Right kidney (tissue), 1 donor: ENCODE results near the gene GSTCD.
"Not testable (repeated sequence)": the region's sequence is repeated elsewhere in the genome, so short reads cannot be mapped to it uniquely, and the experiment has no call there.

Experiments
- DNase-seq: peaks from one replicate; pipeline ENCODE4 v3.0.0-alpha.2; 2016

The GSTCD gene

DNA sequence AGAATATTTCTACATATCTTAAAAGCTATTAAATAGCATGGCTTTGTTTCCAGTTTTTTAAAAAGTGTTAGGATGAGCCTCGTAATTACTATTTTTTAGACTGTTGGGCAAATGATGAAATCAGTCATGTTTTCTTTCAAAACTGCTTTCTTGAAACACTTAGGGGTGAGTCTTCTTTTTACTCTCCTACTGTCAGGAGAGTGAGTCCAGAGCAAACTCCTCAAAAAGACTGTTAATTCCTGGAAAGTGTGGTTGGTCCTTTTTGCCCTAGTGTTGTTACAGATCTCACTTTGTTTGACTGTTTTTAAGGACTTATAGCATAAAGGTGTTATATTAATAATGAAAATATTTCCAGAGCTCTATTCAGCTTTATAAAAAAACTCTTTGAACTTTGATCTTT is 6.3 kb downstream of the GSTCD start:
- no peak for DNase-seq

DNA sequence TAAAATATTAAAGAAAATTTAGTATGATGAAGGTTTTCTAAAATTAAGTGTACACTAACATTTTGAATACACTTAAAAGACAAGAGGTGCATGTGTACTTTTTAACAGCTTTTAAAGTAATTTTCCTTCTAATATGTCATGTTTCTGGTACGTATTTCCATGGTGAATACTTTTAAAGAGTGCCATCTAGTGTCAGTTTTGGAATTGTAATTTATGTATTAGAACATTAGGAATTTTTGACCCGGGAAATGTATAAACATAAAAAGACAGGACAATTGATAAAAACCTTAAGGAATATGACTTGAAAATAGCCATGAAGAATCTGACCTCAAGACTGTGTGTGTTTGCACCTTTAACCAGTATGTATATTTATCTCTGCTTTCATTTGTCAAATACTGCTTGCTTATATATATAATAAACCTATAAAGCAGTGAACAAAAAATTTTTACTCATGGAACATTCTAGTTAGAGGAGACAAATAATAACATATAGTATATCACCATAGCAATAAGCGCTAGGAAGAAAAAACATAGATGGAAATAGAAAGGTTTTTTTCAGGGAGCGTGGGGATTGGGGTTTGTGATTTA is 7.2 kb downstream of the GSTCD start:
- DNase-seq, result no peak

DNA sequence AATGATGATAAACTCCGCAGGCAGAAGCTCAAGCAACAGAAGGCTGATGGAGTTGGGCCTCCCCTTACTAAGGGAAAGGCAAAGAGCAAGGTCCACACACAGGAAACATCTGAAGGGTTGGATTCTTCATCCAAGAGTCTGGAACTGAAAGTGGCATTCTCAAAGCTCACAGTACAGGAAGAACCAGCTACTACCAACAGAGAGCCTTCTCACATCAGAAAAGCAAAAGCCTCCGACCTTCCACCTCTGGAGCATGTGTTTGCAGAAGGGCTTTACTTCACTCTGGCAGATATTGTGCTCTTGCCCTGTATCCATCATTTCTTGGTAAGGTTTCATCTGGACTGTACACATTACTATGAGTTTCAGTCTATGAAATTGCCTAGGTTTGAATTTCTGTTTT is 10.6 kb downstream of the GSTCD start:
- no peak for DNase-seq

DNA sequence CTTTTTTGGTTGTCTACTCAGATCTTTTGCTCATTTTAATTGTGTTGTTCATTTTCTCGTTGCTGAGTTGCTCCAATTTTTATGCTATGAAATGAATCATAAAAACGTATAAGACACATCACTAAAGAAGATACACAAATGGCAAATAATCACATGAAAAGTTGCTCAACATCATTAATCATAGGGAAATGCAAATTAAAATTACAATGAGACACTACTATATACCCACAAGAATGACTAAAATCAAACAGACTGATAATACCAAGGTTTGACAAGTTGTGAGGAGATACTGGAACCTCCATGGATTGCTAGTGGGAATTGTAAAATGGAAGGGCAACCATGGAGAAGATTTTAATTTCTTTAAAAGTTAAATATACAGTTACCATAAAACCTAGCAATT is 17.0 kb downstream of the GSTCD start:
- no peak for DNase-seq

DNA sequence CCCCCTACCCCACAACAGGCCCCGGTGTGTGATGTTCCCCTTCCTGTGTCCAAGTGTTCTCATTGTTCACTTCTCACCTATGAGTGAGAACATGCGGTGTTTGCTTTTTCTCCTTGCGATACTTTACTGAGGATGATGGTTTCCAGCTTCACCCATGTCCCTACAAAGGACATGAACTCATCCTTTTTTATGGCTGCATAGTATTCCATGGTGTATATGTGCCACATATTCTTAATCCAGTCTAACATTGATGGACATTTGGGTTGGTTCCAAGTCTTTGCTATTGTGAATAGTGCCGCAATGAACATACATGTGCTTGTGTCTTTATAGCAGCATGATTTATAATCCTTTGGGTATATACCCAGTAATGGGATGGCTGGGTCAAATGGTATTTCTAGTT is 21.3 kb downstream of the GSTCD start:
- DNase-seq, result not testable (repeated sequence)

DNA sequence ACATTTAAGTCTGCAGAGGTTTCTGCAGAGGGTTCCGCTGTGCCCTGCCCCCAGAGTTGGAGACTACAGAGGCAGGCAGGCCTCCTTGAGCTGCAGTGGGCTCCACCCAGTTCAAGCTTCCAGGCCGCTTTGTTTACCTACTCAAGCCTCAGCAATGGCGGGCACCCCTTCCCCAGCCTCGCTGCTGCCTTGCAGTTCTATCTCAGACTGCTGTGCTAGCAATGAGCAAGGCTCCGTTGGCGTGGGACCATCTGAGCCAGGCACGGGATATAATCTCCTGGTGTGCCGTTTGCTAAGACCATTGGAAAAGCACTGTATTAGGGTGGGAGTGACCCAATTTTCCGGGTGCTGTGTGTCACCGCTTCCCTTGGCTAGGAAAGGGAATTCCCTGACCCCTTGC is 26.6 kb downstream of the GSTCD start:
- not testable (repeated sequence) for DNase-seq

DNA sequence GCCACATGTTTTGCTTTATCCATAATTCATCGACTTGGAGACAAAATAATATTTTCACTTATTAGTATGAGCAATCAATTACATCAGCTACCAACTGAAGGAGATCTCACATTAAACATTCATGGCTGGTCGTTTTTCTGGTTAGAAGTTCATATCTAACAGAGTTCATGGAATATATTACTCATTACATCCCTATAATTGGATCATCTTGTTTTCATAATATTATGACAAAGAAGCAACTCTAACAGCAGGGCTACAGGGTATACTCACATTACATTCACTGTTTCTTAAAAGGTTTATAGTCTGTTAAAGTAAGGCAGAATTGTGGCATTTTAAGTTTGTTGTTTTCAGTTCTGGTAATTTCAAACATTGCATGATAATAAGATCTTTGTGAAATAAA is 33.0 kb downstream of the GSTCD start:
- DNase-seq, result no peak

DNA sequence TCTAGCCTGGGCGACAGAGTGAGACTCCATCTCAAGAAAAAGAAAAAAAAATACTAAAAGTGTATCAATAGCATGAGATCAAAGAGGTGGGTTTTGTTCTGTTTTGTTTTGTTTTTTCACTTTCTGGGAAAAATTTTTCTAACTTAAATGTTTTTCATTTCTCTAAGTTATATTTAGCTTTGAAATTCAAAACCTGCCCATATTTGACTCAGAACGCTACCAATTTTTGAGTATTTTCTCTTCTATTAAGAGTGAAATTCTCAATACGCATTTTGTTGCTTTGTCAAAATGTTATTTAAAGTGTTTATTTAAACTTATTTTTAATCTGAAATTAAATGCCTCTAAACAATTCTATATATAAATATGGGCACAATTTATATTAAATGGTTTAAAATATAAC is 39.6 kb downstream of the GSTCD start:
- no peak for DNase-seq

DNA sequence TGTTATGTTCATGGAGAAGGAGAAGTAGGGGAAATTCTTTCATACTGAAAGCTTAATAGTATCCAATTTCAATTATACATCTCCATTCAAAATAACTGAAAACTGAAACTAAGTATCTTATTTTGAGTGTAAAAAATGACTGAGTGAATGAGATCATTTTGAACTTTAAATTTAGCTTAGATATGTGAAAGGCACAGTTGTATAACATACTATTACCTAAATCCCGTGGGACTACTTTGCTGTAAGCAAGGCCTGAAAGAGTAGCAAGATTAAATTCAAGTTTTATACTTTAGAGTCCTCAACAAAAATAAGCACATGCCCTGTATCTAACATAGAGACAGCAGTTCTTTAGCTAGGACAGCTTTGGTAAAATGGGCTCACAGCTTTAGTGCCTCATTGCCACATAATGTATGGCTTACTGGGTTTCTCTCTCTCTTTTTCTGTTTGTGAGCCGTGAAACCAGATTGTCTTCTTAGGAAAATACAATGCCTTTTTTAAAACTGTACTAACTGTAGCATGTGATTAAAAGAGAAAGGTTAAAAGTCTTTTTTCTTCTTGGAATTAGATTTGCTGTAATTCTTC is 43.2 kb downstream of the GSTCD start:
- DNase-seq, result no peak

DNA sequence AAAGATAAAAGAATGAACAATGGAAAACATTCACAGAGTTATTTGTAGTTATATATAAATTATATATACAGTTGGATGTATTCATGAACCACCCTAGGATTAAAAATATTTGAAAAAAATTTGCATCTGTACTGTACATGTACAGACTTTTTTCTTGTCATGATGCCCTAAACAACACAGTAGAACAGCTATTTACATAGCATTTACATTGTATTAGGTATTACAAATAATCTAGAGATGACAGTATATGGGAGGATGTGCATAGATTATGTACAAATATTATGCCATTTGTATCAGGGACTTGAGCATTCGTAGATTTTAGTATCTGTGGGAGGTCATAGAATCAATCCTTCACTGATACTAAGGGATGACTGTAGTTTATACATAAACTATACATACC is 44.8 kb downstream of the GSTCD start:
- DNase-seq, result no peak

DNA sequence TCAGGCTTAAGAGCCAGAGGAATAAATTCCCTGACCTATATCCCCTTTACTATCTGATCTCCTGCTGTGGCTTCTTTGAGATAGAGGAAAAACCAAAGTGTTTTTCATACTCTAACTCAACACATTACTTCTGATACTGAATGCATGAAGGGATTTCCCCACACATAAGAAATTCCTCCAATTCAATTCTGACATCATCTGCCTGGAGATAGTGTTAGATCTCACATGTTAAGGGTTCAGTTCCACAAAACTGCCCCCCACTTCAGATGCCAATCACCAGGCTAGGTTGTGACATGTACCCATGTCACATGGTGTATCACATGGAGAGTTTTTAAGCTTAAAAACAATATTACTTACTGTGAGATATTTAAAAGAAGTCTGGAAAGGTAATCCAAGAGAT is 46.8 kb downstream of the GSTCD start:
- no peak for DNase-seq

DNA sequence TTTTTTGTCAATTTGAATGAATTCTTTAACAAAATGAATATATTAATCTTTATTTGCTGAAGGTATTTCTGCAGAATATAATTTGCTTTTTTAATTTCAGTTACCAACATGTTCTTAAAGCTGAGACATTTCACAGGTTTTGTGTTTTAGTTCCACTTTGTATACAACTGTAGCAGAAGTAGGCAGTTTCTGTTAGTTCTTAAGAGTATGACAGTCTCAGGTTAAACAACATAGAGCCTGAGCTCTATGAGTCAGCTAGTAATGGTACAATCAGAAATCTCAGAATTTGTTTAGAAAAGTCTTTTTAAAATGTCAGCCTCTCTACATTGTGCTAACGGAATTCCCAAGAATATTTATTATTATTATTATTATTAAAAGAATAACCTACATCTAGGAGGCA is 50.4 kb downstream of the GSTCD start:
- DNase-seq, result no peak

DNA sequence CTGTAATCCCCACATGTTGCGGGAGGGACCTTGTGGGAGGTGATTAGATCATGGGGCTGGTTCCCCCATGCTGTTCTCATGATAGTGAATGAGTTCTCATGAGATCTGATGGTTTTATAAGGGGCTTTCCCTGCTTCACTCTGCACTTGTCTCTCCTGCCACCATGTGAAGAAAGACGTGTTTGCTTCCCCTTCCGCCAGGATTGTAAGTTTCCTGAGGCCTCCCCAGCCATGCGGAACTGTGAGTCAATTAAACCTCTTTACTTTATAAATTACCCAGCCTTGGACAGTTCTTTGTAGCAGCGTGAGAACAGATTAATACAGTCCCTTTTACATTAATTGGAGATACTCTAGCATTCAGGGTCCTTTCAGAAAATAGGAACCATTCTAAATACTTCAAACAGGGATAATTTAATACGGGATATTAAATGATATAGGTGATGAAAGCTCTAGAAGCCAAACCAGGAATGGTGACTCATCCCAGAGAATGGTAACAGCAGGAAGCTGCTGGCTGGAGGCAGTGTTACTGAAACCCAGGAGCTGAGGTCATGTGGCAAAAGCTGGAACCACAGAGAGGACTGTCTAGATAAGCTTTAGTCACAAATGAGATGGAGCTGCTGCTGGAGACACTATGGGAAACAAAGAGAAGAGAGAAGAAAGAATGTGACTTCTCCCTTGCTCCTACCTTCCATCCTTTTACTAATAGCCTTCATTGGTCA is 57.3 kb downstream of the GSTCD start:
- no peak for DNase-seq

DNA sequence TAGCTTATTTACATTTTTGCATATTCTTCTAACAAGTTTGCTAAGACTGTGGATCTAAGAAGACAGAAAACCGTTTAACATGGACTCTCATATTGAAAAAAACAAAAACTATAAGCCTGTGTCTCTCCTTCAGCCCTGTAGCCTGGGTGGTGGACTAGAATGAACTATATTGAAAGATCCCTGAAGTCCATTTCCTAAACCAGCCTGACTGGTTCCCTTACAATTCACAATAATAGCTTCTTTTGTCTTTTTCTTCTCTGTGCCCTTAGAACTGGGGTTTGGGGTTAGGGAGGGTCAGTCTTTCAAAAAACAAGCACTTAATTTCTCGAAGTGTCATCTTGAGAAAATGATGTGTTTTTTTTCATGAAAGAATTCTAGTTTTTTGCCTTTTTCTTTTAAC is 59.0 kb downstream of the GSTCD start:
- DNase-seq, result no peak

DNA sequence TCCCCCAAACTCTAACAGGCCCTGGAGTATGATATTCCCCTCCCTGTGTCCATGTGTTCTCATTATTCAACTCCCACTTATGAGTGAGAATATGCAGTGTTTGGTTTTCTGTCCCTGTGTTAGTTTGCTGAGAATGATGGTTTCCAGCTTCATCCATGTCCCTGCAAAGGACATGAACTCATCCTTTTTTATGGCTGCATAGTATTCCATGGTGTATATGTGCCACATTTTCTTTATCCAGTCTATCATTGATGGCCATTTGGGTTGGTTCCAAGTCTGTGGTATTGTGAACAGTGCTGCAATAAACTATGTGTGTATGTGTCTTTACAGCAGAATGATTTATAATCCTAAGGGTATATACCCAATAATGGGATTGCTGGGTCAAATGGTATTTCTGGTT is 61.9 kb downstream of the GSTCD start:
- DNase-seq, result not testable (repeated sequence)

DNA sequence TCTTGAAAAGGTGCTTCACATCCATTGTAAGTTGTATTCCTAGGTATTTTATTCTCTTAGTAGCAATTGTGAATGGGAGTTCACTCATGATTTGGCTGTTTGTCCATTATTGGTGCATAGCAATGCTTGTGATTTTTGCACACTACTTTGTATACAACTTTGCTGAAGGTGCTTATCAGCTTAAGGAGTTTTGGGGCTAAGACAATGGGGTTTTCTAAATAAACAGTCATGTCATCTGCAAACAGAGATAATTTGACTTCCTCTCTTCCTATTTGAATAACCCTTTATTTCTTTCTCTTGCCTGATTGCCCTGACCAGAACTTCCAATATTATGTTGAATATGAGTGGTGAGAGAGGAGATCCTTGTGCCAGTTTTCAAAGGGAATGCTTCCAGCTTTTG is 63.5 kb downstream of the GSTCD start:
- not testable (repeated sequence) for DNase-seq

DNA sequence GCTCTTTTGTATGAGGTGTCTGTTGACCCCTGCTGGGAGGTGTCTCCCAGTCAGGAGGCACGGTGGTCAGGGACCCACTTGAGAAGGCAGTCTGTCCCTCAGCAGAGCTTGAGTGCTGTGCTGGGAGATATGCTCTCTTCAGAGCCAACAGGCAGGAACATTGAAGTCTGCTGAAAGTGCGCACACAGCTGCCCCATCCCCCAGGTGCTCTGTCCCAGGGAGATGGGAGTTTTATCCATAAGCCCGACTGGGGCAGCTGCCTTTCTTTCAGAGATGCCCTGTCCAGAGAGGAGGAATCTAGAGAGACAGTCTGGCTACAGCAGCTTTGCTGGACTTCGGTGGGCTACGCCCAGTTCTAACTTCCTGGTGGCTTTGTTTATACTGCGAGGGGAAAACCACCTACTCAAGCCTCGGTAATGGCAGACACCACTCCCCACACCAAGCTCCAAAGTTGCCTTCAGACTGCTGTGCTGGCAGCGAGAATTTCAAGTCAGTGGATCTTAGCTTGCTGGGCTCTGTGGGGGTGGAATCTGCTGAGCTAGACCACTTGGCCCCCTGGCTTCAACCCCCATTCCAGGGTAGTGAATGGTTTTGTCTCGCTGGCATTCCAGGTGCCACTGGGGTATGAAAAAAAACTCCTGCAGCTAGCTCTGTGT is 67.3 kb downstream of the GSTCD start:
- not testable (repeated sequence) for DNase-seq

DNA sequence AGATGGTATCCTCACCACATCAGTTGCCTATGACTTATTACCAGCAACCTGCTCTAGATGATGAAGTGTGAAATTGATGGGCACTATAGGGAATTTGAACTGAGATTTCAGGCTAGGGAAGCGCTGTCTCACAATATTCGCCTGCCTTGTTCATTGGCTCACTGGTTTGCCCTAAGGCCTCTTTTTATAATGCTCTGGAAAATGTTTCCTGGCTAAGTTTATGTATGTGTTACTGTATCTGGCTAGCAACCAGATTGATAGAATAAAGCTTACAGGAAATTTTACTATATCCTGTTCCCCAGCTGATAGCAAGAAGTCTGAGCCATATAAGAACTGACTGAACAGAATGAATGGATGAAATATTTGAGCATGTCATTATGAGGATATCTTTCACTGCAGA is 71.6 kb downstream of the GSTCD start:
- DNase-seq, result no peak

DNA sequence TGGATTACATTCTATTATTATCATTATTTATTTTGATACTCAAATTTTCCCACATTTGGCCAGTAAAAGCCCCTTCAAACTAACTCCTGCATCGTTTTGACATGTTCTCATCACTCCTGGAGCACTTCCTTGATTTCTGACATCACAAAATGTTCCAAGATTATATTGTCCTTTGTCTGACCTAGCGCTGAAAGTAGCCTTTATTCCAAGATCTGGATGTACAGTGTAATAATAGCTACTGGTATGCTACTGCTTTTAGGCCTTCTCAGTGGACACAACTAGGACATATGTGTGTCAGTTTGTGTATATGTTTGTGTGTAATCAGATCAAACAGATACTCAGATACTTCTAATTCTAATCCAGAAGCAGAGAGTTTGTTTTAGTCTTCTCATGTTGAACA is 76.2 kb downstream of the GSTCD start:
- no peak for DNase-seq

DNA sequence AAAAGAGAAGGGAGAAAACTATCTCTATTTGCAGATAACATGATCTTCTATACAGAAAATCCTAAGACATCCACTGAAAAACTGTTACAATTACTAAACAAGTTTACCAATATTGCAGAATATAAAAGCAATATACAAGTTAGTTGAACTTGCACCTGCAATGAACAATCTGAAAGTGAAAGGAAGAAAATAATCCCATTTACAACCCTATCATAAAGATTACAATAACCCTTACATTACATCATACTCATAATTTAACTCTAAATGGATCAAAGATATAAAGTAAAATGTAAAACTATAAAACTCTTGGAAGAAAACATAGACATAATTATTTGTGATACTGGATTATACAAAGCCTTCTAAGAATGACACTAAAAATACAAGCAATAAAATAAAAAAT is 77.2 kb downstream of the GSTCD start:
- no peak for DNase-seq

DNA sequence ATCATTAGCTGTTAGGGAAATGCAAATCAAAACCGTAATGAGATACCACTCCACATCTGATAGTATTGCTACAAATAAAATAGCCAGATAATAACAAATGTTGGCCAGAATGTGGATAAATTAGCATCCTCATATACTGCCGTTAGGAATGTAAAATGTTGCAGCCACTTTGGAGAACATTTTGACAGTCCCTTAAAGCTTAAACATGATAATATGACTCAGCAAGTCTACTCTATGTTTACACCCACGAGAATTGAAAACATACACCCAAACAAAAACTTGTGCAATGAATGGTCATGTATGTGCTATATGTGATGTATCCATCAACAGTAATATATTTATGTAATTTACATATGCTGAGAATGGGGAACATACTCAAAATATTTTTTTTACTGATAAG is 78.2 kb downstream of the GSTCD start:
- no peak for DNase-seq

DNA sequence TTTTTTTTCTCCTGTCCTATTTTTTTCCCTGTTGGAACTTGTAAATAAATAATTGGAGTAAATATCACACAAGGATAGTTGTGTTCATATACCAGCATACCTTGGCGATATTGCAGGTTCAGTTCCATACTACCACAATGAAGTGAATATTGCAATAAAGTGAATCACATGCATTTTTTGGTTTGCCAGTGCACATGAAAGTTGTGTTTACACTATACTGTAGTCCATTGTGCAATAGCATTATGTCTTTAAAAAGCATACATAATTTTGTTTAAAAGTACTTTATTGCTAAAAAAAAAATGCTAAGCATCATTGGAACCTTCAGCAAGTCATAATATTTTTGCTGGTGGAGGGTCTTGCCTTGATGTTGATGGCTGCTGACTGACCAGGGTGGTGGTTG is 88.6 kb downstream of the GSTCD start:
- no peak for DNase-seq

DNA sequence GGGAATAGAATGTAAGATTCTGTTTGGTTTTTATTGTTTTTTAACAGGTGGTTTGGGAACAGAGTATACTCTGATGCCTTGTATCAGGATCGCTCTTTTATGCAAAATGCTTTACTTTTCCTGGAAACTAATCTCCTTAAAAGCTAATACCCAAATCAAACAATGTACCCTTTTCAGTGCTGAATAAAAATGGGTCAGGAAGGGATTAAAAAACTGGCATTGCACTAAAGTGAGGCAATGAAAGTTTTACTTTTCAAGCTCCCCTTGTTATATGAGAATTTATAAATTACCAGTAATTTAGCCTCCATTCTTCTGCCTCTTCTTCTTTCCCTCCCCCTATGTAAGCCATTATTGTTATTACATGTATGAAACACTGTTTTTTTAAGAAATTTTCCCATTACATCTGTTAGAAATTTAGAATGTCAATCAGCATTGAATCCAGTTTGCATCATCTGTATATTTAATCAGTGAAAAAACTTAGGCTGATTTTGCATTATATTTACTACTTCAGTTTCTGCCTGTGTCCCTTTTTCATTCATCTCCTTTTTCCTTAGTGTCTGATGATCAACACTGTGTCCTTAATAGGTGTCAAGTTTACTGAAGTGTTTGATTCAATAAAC is 97.0 kb downstream of the GSTCD start:
- no peak for DNase-seq
